Left renal pelvis (tissue), 4 donors: ENCODE measurements around the gene ACSM3. TPM values are rescaled to one million over a fixed set of nuclear protein-coding genes. Genes with fewer than 3 reads are reported as not detected.
"Not testable (repeated sequence)": the region's sequence is repeated elsewhere in the genome, so short reads cannot be mapped to it uniquely, and the experiment has no call there.

ENCODE experiments used
- DNase-seq, 4 donors: peaks; one replicate each; pipeline ENCODE4 v3.0.0-alpha.2; 2013; ENCODE audit warnings: low read depth in 4 of 4, low spot score in 3 of 4
- polyA plus RNA-seq, 4 donors: library from polyadenylated mRNA; unstranded; fragments of 120-200 nt; gene quantifications; one replicate each; pipeline ENCODE4 v1.2.1, GENCODE V29; 2013; ENCODE audit not compliant: insufficient read length in 4 of 4

Gene ACSM3
- polyA plus RNA-seq, 4 donors, result 25.9 to 107 (median 102) TPM

GRCh38 chr16:20753727-20754126 is 10.1 kb upstream of the ACSM3 start:
- no peak for DNase-seq

DNA sequence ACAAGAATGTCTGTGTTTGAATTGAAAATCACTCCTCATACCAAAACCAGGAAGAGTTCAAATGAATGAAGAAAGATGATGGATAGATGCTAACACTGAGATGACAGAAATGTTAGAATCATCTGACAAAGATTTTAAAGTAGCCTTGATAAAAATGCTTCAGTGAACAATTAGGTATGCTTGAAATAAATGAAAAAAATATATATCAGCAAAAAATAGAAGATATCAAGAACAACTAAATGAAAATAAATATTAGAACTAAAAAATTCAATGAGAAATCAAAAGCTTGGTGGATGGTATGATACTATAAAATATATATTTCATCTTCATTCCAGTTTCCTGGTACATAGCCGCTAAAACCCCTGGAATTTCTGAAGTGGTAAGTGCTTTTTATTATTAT is 8.6 kb upstream of the ACSM3 start:
- no peak for DNase-seq

DNA sequence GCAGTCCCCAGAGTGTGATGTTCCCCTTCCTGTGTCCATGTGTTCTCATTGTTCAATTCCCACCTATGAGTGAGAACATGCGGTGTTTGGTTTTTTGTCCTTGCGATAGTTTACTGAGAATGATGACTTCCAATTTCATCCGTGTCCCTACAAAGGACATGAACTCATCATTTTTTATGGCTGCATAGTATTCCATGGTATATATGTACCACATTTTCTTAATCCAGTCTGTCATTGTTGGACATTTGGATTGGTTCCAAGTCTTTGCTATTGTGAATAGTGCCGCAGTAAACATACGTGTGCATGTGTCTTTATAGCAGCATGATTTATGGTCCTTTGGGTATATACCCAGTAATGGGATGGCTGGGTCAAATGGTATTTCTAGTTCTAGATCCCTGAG is 8.0 kb upstream of the ACSM3 start:
- not testable (repeated sequence) for DNase-seq

DNA sequence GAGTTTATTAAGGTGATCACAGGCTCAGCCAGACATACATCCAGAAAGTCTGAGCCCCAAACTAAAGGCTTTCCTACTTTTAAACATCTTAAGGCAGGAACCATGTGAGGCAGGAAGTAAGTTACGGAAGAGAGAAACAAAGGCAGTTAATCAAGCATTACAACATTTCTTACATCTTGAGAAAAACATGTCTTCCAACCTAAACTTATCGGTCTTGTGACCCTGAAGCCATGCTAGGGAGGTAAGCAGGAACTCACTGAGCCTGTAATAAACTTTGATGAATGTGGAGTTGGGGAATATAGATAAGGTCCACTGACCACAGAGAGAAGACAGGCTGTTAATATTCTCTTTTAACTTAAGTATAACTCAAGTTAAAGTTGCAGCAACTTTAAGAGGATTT is 3.5 kb upstream of the ACSM3 start:
- peak in 1 of 4 donors; percentile 36 for DNase-seq

DNA sequence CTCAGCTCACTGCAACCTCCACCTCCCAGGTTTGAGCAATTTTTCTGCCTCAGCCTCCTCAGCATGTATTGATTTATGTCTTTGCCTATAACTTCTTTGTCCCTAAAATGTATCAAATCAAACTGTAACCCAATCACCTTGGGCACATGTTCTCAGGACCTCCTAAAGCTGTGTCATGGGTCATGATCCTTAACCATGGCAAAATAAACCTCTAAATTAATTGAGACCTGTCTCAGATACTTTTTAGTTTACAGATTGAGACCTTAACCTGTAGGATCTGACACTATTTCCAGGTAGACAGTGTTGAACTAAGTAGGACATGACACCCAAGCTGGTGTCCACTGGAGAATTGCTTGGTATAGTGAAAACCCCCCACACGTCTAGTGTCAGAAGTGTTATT is 2.6 kb upstream of the ACSM3 start:
- no peak for DNase-seq

DNA sequence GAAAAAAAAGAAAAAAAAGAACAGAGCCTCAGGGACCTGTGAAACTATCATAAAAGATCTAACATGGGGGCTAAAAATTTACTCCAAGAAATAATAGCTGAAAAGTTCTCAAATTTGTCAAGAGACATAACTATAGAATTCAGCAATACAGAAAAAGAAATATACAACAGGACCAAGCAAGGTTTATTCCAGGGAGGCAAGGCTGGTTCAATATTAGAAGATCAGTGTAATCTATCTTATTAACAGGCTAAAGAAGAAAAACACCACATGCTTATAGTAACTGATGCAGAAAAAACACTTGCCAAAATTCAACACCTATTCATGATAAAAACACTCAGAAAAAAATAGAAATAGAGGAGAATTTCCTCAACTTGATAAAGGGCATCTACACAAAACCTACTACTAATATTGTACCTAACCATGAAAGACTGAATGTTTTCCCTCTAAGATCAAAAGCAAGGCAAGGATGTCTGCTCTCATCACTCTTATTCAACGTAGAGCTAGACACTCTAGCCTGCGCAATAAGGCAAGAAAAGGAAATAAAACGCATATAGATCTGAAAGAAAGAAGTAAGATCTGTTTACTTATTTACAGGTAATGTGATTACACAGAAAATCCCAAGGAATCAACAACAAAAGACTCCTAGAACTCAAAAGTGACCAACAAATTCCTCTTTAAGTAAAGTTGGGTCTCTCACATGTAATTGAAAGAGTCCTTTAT is 1.2 kb upstream of the ACSM3 start:
- no peak for DNase-seq

GRCh38 chr16:20764448-20764847 is 634 bp downstream of the ACSM3 start:
- not testable (repeated sequence) for DNase-seq

DNA sequence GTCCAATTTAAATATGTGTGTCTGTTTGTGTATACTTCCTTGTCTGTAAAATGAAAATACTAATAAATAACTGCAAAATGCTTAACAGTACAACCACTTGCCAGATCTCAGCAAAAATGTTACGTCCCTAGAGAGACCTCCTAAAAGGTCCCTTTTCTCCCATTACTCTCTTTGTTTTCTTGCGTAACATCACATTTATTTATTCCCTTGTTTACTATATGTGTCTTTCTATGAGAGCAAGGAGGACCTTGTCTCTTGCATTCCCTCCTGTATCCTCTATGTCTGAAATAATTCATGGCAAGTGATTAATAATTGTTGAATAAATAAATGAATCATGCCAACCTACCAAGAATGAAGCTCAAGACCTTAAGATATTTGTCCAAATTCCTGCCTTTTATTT is 1.9 kb downstream of the ACSM3 start:
- no peak for DNase-seq

DNA sequence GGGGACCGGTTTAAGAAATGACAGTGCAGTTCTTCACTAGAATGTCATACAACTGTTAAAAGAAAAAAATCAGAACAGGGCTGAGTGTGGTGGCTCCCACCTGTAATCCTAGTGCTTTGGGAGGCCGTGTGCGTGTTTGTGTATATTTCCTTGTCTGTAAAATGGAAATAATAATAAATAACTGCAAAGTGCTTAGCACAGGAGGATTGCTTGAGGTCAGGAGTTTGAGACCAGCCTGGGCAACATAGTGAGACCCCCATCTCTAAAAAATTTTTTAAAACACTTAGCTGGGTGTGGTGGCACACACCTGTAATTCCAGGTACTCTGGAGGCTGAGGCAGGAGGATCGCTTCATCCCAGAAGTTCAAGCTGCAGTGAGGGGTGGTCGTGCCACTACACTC is 2.5 kb downstream of the ACSM3 start:
- DNase-seq, result no peak

DNA sequence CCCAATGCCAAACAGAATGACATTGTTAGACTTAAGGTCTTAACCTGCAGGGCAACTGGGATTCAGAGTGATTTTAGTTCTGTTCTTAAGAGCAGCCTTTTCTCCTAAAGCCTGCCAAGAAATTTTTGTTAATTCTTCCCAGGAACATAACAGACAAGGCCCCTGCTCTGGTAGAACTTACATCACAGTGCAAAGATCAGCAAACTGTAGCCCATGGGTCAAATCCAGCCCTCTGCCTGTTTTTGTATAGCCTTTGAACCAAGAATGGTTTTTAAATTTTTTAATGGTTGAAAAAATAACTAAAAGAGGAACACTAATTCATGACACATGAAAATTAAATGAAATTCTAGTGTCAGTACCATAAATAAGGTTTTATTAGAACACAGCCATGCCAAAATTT is 3.8 kb downstream of the ACSM3 start:
- no peak for DNase-seq

GRCh38 chr16:20768121-20768520 is 4.3 kb downstream of the ACSM3 start:
- no peak for DNase-seq

- no peak for DNase-seq
These were observed 5.0 kb downstream of the ACSM3 start for GRCh38 chr16:20768818-20769217.

- no peak for DNase-seq
These were observed 9.9 kb downstream of the ACSM3 start for GRCh38 chr16:20773679-20774078.

GRCh38 chr16:20774703-20775362 is 11.0 kb downstream of the ACSM3 start:
- DNase-seq, result no peak

DNA sequence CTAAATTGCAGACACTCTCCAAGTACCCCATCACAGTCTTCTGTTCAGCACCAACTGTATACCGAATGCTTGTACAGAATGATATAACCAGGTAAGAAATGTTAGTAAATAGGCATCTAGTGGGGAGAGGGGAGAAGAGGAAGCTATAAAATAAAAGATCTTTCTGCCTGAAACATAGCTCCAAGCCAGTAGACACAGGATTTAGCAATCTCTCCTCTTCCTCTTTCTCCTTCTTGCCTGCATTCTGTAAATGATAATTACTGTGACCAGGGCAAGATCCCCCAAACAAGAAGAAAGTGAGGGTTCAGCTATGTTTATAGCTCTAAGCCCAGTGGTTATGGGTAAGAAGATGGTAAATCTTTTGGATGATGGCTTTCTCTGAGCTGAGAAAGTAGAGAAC is 17.9 kb downstream of the ACSM3 start:
- DNase-seq, result no peak

- DNase-seq, result no peak
These were observed 18.7 kb downstream of the ACSM3 start for GRCh38 chr16:20782470-20782869.

DNA sequence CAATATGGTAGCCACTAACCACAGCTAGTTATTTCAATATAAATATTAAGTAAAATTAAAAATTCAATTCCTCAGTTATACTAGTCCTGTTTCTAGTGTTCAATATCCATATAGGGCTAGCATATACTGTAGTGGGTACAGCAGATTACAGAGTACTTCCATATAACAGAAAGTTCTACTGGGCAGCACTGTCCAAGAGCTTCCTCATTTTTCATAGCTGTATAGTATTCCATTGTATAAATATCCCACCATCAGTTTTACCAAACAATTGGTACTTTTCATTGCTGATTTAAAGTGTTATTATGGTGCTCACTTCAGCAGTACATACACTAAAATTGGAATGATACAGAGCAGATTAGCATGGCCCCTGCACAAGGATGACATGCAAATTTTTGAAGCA is 20.4 kb downstream of the ACSM3 start:
- no peak for DNase-seq

GRCh38 chr16:20789130-20789529 is 25.3 kb downstream of the ACSM3 start:
- DNase-seq, result no peak

GRCh38 chr16:20791923-20792612 is 28.3 kb downstream of the ACSM3 start:
- no peak for DNase-seq

GRCh38 chr16:20798364-20798763 is 34.5 kb downstream of the ACSM3 start:
- DNase-seq, result no peak

DNA sequence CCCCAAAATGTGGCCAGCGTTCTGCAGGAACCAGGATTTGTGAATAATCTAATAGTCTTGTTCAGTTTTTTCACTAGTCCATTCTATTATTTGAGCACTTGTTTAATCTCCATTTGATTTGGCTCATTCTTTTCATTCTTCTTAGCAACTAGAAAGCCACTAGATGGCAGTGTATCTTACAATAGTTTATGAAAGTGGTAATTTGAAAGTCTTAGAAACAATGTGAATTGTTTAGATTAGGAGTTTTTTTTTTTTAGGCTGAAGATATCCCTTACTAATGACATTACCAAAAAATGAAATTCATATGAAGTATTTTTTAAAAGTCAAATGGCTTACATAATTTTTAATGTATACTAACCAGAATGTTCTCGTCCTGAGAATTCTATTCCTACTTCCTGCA is 35.8 kb downstream of the ACSM3 start:
- no peak for DNase-seq

DNA sequence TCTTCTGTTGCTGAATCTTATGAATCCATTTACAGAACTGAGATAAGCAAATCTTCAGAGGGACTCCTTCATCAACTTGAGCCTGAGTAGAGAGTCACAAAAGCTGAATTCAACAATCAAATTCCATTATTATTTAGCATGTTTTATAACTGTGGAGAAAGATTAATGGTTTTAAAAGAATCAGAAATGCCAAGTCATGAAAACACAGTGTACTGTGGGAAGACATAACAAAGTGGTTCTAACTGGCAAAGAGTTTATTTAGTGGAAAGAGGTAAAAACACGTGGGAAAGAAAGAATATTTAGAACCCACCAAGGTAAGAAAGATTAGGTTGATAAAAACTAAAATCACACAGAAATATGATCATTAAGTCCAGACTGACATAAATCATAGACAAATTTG is 37.5 kb downstream of the ACSM3 start:
- no peak for DNase-seq
